GM12878 (cell line): ENCODE measurements around the gene RRP36. TPM values are rescaled to one million over a fixed set of nuclear protein-coding genes. Genes with fewer than 3 reads are reported as not detected.
A peak's percentile ranks its signal among the peaks of the same experiment; 100 is the strongest.

ENCODE experiments used
- ATAC-seq: fragments of 200-7000 bp; cut with Tn5 transposase; 3 replicates; pipeline ENCODE4 v1.9.1; 2020; ENCODE audit warnings: mild to moderate bottlenecking, moderate library complexity
- BruUV-seq: library from RNA; stranded (reverse); fragments of 400-500 nt; replicated peaks from 2 replicates; lab custom pipeline; 2021; lab: Mats Ljungman, UMichigan
- CTCF ChIA-PET: fragments of 300-600 bp; sonication (Branson Sonifier 250); formaldehyde crosslinking; extraction: SDS; loops from one replicate; lab custom pipeline; 2021; ENCODE audit warnings: inconsistent platforms; lab: Yijun Ruan, JAX
- POLR2A ChIA-PET: fragments of 350-600 bp; formaldehyde crosslinking; extraction: SDS; loops from one replicate; lab custom pipeline; 2021; ENCODE audit warnings: inconsistent platforms; lab: Charles Lee
- RAD21 ChIA-PET: fragments of 300-600 bp; sonication (Branson Sonifier 250); formaldehyde crosslinking; loops from one replicate; lab custom pipeline; 2023; ENCODE audit warnings: antibody characterized with exemption; ENCODE audit not compliant: unreplicated experiment; lab: Charles Lee
- SMC1A ChIA-PET: fragments of 300-600 bp; sonication (Branson Sonifier 250); formaldehyde crosslinking; loops from one replicate; lab custom pipeline; 2023; ENCODE audit not compliant: unreplicated experiment, uncharacterized antibody; lab: Charles Lee
- DNase-seq: peaks from one replicate; pipeline ENCODE4 v3.0.0-alpha.2; 2011; ENCODE audit warnings: low read depth, low spot score
- FAIRE-seq: peaks from 3 replicates; lab custom pipeline; 2011; peaks lifted over from hg19 to GRCh38; lab: Jason Lieb, UNC
- H2AFZ ChIP-seq: 2 replicates; pipeline ENCODE4 v1.6.0; 2011; ENCODE audit warnings: low read depth, low read length, control low read depth; ENCODE audit not compliant: control insufficient read depth
- H3K27ac ChIP-seq: 2 replicates; pipeline ENCODE4 v1.5.1; 2011; ENCODE audit warnings: control low read depth; ENCODE audit not compliant: control insufficient read depth, insufficient read depth
- H3K27me3 ChIP-seq, 2 experiments: replicated peaks in 1 of 2; 2 replicates each; pipeline versions ENCODE4 v1.6.0 to v1.6.1; 2011; ENCODE audit warnings: low read length in 1 of 2; ENCODE audit not compliant: control insufficient read depth in 2 of 2, insufficient read depth in 2 of 2
- H3K36me3 ChIP-seq, 2 experiments: 2 replicates each; pipeline ENCODE4 v1.5.1; 2011; ENCODE audit warnings: low read length in 1 of 2; ENCODE audit not compliant: control insufficient read depth in 2 of 2, insufficient read depth in 2 of 2
- H3K4me1 ChIP-seq: 2 replicates; pipeline ENCODE4 v1.6.1; 2011; ENCODE audit warnings: mild to moderate bottlenecking, low read length, moderate library complexity, mixed read lengths; ENCODE audit not compliant: control insufficient read depth, insufficient read depth
- H3K4me2 ChIP-seq: 2 replicates; pipeline ENCODE4 v1.6.0; 2011; ENCODE audit warnings: control low read depth; ENCODE audit not compliant: control insufficient read depth, insufficient read depth
- H3K4me3 ChIP-seq: fragments of 200-600 bp; sonication (generic); 2 replicates; pipeline ENCODE4 v1.5.1; 2016
- H3K79me2 ChIP-seq: 2 replicates; pipeline ENCODE4 v1.6.0; 2011; ENCODE audit warnings: low read length; ENCODE audit not compliant: control insufficient read depth, insufficient read depth
- H3K9ac ChIP-seq: 2 replicates; pipeline ENCODE4 v1.8.0; 2011; ENCODE audit warnings: low read length, control low read depth, mixed read lengths; ENCODE audit not compliant: control insufficient read depth, insufficient read depth
- H3K9me3 ChIP-seq: replicated peaks from 3 replicates; pipeline ENCODE4 v1.5.1; 2011; ENCODE audit warnings: mild to moderate bottlenecking, low read length; ENCODE audit not compliant: control insufficient read depth, insufficient read depth
- H4K20me1 ChIP-seq: 2 replicates; pipeline ENCODE4 v1.6.0; 2011; ENCODE audit not compliant: control insufficient read depth, insufficient read depth
- ASH2L ChIP-seq: fragments of 300-600, 200-600 bp; sonication (generic); IDR thresholded peaks from 2 replicates; pipeline ENCODE4 v1.6.1; 2017; ENCODE audit warnings: low read depth, mild to moderate bottlenecking, borderline replicate concordance
- BRCA1 ChIP-seq: IDR thresholded peaks from 2 replicates; pipeline ENCODE4 v1.6.1; 2011; ENCODE audit warnings: low read depth, low read length, improper control_type of control experiment
- FOXK2 ChIP-seq: fragments of 450-650 bp; IDR thresholded peaks from 2 replicates; pipeline ENCODE4 v1.6.1; 2017; ENCODE audit warnings: mild to moderate bottlenecking, moderate library complexity
- FOXM1 ChIP-seq: IDR thresholded peaks from 2 replicates; pipeline ENCODE4 v1.6.1; 2012; ENCODE audit warnings: low read depth, mild to moderate bottlenecking, inconsistent platforms, low read length, moderate library complexity
- HDGF ChIP-seq: fragments of 450-650 bp; IDR thresholded peaks from 2 replicates; pipeline ENCODE4 v1.6.1; 2016; ENCODE audit warnings: antibody characterized with exemption
- KDM1A ChIP-seq: fragments of 200-600 bp; sonication (generic); IDR thresholded peaks from 2 replicates; pipeline ENCODE4 v1.6.1; 2016; ENCODE audit warnings: borderline replicate concordance
- LARP7 ChIP-seq: fragments of 450-650 bp; IDR thresholded peaks from 2 replicates; pipeline ENCODE4 v1.6.1; 2017; ENCODE audit warnings: mild to moderate bottlenecking
- MYC ChIP-seq: IDR thresholded peaks from 2 replicates; pipeline ENCODE4 v1.6.1; 2011; ENCODE audit warnings: mild to moderate bottlenecking, low read length, moderate library complexity, inconsistent platforms; ENCODE audit not compliant: insufficient read depth, insufficient replicate concordance, insufficient read length, severe bottlenecking
- NFXL1 ChIP-seq: fragments of 450-650 bp; IDR thresholded peaks from 2 replicates; pipeline ENCODE4 v1.6.1; 2017; ENCODE audit warnings: antibody characterized with exemption, mild to moderate bottlenecking, borderline replicate concordance
- POU2F2 ChIP-seq: IDR thresholded peaks from 3 replicates; pipeline ENCODE4 v1.6.1; 2011; ENCODE audit warnings: low read depth, mild to moderate bottlenecking, low read length, borderline replicate concordance
- RB1 ChIP-seq: fragments of 450-650 bp; formaldehyde crosslinking; IDR thresholded peaks from 2 replicates; pipeline ENCODE4 v1.6.1; 2017; ENCODE audit warnings: mild to moderate bottlenecking, borderline replicate concordance
- RUNX3 ChIP-seq: IDR thresholded peaks from 2 replicates; pipeline ENCODE4 v1.6.1; 2012; ENCODE audit warnings: low read length, inconsistent platforms
- ZNF687 ChIP-seq: fragments of 450-650 bp; IDR thresholded peaks from 2 replicates; pipeline ENCODE4 v1.6.1; 2017; ENCODE audit warnings: mild to moderate bottlenecking, moderate library complexity
- WGBS: methylation state at CpG from one replicate; pipeline ENCODE4 v1.1.6; 2016; ENCODE audit warnings: low lambda C conversion rate; ENCODE audit not compliant: insufficient replicate concordance, insufficient coverage; ENCODE audit errors: missing lambda C conversion rate; 5-methylcytosine and 5-hydroxymethylcytosine counted together
- in situ Hi-C: fragments of 300-500 bp; cut with MboI; formaldehyde crosslinking; loops from 9 replicates; pipeline ENCODE4 v1.14.3; 2018; ENCODE audit warnings: mixed read lengths
- intact Hi-C: fragments of 100-400 bp; cut with micrococcal nuclease; formaldehyde crosslinking; loops from one replicate; pipeline ENCODE4 v1.14.2; 2022; ENCODE audit not compliant: unreplicated experiment
- polyA plus RNA-seq, 11 experiments: library from polyadenylated mRNA; depleted of rRNA in 4 of 11; unstranded in 6 of 11; stranded (reverse) in 5 of 11; fragments of >200 nt; fragmentation: Nextera tagmentation in 4 of 11; fragmentation: Illumina TruSeq in 1 of 11; extraction: Ambion mirVana in 4 of 11; extraction: Trizol in 1 of 11; gene quantifications; 1 replicate in 1 of 11; 2 replicates in 10 of 11; pipeline versions ENCODE4 v1.2.1 to v1.2.3, GENCODE V29; 2011 to 2016; ENCODE audit warnings: inconsistent platforms in 2 of 11, missing spikeins in 2 of 11, low read depth in 1 of 11
- total RNA-seq, 4 experiments: library from RNA; depleted of rRNA in 3 of 4; stranded (reverse); fragments of >200 nt in 3 of 4; fragmentation: Illumina TruSeq in 1 of 4; extraction: Trizol in 1 of 4; gene quantifications; 2 replicates each; pipeline versions ENCODE4 v1.2.1 to v1.2.3, GENCODE V29; 2013 to 2021
- TF ChIP-seq, protein P1 (sequence below): fragments of 450-650 bp; formaldehyde crosslinking; IDR thresholded peaks from 2 replicates; pipeline ENCODE4 v1.5.0; 2022; ENCODE audit warnings: mild to moderate bottlenecking, missing genetic modification characterization

The RRP36 gene
- total and polyA plus RNA-seq, 10 of the 15 experiments (the other 5 are each of a cell fraction or from before 2014, with no cell fraction given) = 17.6 to 101 (median 69.7) TPM

GRCh38 chr6:43053545-43054205, 32.3 kb downstream of the RRP36 start, which contains the start of gene CUL7:
Gene CUL7, minus strand, starts transcription at chr6:43053851. Its CDS starts 1,063 bp downstream, at chr6:43052788.
- H3K9me3 ChIP-seq = no peaks in the 10 kb centered on the region
- H3K36me3 ChIP-seq = peaks cover 6 to 20% of the 10 kb centered on the region in 2 experiments
- DNase-seq = peak; percentile 73
- under 1% methylated on average over 43 of the region's 45 CpGs for WGBS
- ChIA-PET POLR2A (interaction anchor here (0.6 to 2.9 kb wide), 14 partner anchors 16 to 1166 kb away, joined by 3 to 22 read pairs (median 4); partner anchors contain the start of genes CNPY3, KLHDC3, MEA1 and PPP2R5D), CTCF (interaction anchor here (0.5 to 1.7 kb wide), 8 partner anchors 16 to 125 kb away, joined by 3 to 5 read pairs (median 3); no protein-coding TSS in a partner anchor), SMC1A (interaction anchor here (0.7 to 1.5 kb wide), 7 partner anchors 32 to 174 kb away, joined by 3 to 5 read pairs (median 4); partner anchors contain the start of genes KLHDC3, MEA1, PEX6 and RPL7L1), RAD21 (interaction anchor here (0.6 to 1.9 kb wide), 3 partner anchors 40 to 124 kb away, joined by 3 to 5 read pairs (median 4); partner anchors contain the start of genes CNPY3, KLHDC3 and MEA1)
- peaks cover 30% of the 10 kb centered on the region for H3K79me2 ChIP-seq
- H2AFZ ChIP-seq = peak within 1 kb of the TSS; percentile 89
- no peaks in the 10 kb centered on the region for H4K20me1 ChIP-seq
- in situ Hi-C loops (no loop called here), intact Hi-C loops (no loop called here)
- peak; percentile 100 for ATAC-seq
- peaks cover 14% of the 10 kb centered on the region for H3K4me1 ChIP-seq
- FAIRE-seq = peak; percentile 93
- no TSS peak for BruUV-seq
- H3K4me2 ChIP-seq = peak within 1 kb of the TSS; percentile 93
- peak within 1 kb of the TSS; percentile 93 for H3K27ac ChIP-seq
- peak within 1 kb of the TSS; percentile 98 for H3K9ac ChIP-seq
- no peaks in the 10 kb centered on the region for H3K27me3 ChIP-seq
- peak within 1 kb of the TSS; percentile 91 for H3K4me3 ChIP-seq
- TF ChIP-seq POU2F2 = peak; percentile 72; the same call in 1 of the 3 replicates
- peak; percentile 74 for TF ChIP-seq ZNF687
- TF ChIP-seq, protein P1, sequence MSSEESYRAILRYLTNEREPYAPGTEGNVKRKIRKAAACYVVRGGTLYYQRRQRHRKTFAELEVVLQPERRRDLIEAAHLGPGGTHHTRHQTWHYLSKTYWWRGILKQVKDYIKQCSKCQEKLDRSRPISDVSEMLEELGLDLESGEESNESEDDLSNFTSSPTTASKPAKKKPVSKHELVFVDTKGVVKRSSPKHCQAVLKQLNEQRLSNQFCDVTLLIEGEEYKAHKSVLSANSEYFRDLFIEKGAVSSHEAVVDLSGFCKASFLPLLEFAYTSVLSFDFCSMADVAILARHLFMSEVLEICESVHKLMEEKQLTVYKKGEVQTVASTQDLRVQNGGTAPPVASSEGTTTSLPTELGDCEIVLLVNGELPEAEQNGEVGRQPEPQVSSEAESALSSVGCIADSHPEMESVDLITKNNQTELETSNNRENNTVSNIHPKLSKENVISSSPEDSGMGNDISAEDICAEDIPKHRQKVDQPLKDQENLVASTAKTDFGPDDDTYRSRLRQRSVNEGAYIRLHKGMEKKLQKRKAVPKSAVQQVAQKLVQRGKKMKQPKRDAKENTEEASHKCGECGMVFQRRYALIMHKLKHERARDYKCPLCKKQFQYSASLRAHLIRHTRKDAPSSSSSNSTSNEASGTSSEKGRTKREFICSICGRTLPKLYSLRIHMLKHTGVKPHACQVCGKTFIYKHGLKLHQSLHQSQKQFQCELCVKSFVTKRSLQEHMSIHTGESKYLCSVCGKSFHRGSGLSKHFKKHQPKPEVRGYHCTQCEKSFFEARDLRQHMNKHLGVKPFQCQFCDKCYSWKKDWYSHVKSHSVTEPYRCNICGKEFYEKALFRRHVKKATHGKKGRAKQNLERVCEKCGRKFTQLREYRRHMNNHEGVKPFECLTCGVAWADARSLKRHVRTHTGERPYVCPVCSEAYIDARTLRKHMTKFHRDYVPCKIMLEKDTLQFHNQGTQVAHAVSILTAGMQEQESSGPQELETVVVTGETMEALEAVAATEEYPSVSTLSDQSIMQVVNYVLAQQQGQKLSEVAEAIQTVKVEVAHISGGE (CRISPR knock-in tag) = 0 out of 2 replicates have a peak, but pooled peaks have one; percentile 38
- 0 out of 2 replicates have a peak, but pooled peaks have one; percentile 9 for TF ChIP-seq HDGF
- TF ChIP-seq RB1 = 0 out of 2 replicates have a peak, but pooled peaks have one; percentile 44
- TF ChIP-seq KDM1A = no peak
- TF ChIP-seq FOXK2 = no peak
- 0 out of 2 replicates have a peak, but pooled peaks have one; percentile 50 for TF ChIP-seq FOXM1
- TF ChIP-seq LARP7 = peak; percentile 83; the same call in 1 of the 2 replicates
- TF ChIP-seq ASH2L = 0 out of 2 replicates have a peak, but pooled peaks have one; percentile 28
- no peak for TF ChIP-seq MYC
- no peak for TF ChIP-seq BRCA1
- TF ChIP-seq NFXL1 = no peak
- peak; percentile 64 for TF ChIP-seq RUNX3
